Endothelial cell of umbilical vein (primary cell): ENCODE data around the gene CYFIP2. TPM values are rescaled to one million over a fixed set of nuclear protein-coding genes. Genes with fewer than 3 reads are reported as not detected.

Experiments used
- BruUV-seq: library from RNA; stranded (reverse); fragments of 400-500 nt; replicated peaks from 2 replicates; lab custom pipeline; 2021; lab: Mats Ljungman, UMichigan
- CTCF ChIA-PET: fragments of 300-600, 350-600 bp; sonication (Branson Sonifier 250); formaldehyde crosslinking; loops from one replicate; lab custom pipeline; 2021; ENCODE audit warnings: antibody characterized with exemption, inconsistent platforms; lab: Charles Lee
- POLR2A ChIA-PET: fragments of 300-600, 350-600 bp; sonication (Branson Sonifier 250); formaldehyde crosslinking; loops from one replicate; lab custom pipeline; 2021; ENCODE audit warnings: antibody characterized with exemption, inconsistent platforms; lab: Charles Lee
- DNase-seq: peaks from one replicate; pipeline ENCODE4 v3.0.0-alpha.2; 2011; ENCODE audit warnings: low read depth, low spot score
- FAIRE-seq: peaks from 2 replicates; lab custom pipeline; 2011; peaks lifted over from hg19 to GRCh38; lab: Jason Lieb, UNC
- H2AFZ ChIP-seq: 2 replicates; pipeline ENCODE4 v1.6.0; 2012; ENCODE audit warnings: low read depth, low read length, control low read depth, inconsistent platforms
- H3K27ac ChIP-seq: 2 replicates; pipeline ENCODE4 v1.5.1; 2011; ENCODE audit warnings: low read depth, mild to moderate bottlenecking, control low read depth, low read length, moderate library complexity; ENCODE audit not compliant: insufficient read depth
- H3K27me3 ChIP-seq, 2 experiments: 2 replicates each; pipeline versions ENCODE4 v1.6.0 to v1.6.1; 2011; ENCODE audit warnings: low read length in 2 of 2, mixed read lengths in 1 of 2; ENCODE audit not compliant: control insufficient read depth in 2 of 2, insufficient read depth in 2 of 2
- H3K36me3 ChIP-seq, 2 experiments: 2 replicates in 1 of 2; 3 replicates in 1 of 2; pipeline ENCODE4 v1.5.1; 2011; ENCODE audit warnings: low read length in 2 of 2, mild to moderate bottlenecking in 1 of 2, moderate library complexity in 1 of 2; ENCODE audit not compliant: control insufficient read depth in 2 of 2, insufficient read depth in 2 of 2; ENCODE audit errors: extremely low read depth in 1 of 2
- H3K4me1 ChIP-seq: 3 replicates; pipeline ENCODE4 v1.5.1; 2011; ENCODE audit warnings: mild to moderate bottlenecking, low read length; ENCODE audit not compliant: control insufficient read depth, insufficient read depth; ENCODE audit errors: extremely low read depth
- H3K4me2 ChIP-seq: 2 replicates; pipeline ENCODE4 v1.6.1; 2011; ENCODE audit warnings: low read length, control low read depth, mixed read lengths; ENCODE audit not compliant: insufficient read depth
- H3K4me3 ChIP-seq, 3 experiments: fragments of 200-600 bp in 1 of 3; sonication (generic), shearing (Covaris generic) in 1 of 3; replicated peaks in 1 of 3; 2 replicates each; pipeline ENCODE4 v1.5.1; 2011 to 2016; ENCODE audit warnings: control low read depth in 3 of 3, low read length in 3 of 3, mild to moderate bottlenecking in 2 of 3, inconsistent platforms in 1 of 3, low read depth in 1 of 3, moderate library complexity in 1 of 3; ENCODE audit not compliant: insufficient read depth in 1 of 3
- H3K79me2 ChIP-seq: 2 replicates; pipeline ENCODE4 v1.6.0; 2012; ENCODE audit warnings: low read length, inconsistent platforms; ENCODE audit not compliant: control insufficient read depth, insufficient read depth
- H3K9ac ChIP-seq: replicated peaks from 2 replicates; pipeline ENCODE3; 2011; ENCODE audit warnings: low read length, control low read depth; ENCODE audit not compliant: insufficient read depth; ENCODE audit errors: extremely low read depth
- H3K9me1 ChIP-seq: replicated peaks from 3 replicates; pipeline ENCODE4 v1.6.0; 2011; ENCODE audit warnings: mild to moderate bottlenecking, low read length; ENCODE audit not compliant: control insufficient read depth, insufficient read depth; ENCODE audit errors: extremely low read depth
- H3K9me3 ChIP-seq: replicated peaks from 2 replicates; pipeline ENCODE4 v1.5.1; 2012; ENCODE audit warnings: low read length, inconsistent platforms; ENCODE audit not compliant: control insufficient read depth, insufficient read depth
- H4K20me1 ChIP-seq: replicated peaks from 2 replicates; pipeline ENCODE3; 2011; ENCODE audit warnings: mild to moderate bottlenecking, low read length; ENCODE audit not compliant: control insufficient read depth, insufficient read depth; ENCODE audit errors: extremely low read depth
- EZH2 ChIP-seq: IDR thresholded peaks from 2 replicates; pipeline ENCODE4 v1.6.1; 2012; ENCODE audit warnings: borderline replicate concordance, low read depth, mild to moderate bottlenecking, moderate library complexity, low read length, inconsistent platforms; ENCODE audit not compliant: severe bottlenecking
- FOS ChIP-seq: IDR thresholded peaks from 2 replicates; pipeline ENCODE4 v1.6.1; 2011; ENCODE audit warnings: mild to moderate bottlenecking, low read length, moderate library complexity, borderline replicate concordance; ENCODE audit not compliant: insufficient read depth
- GATA2 ChIP-seq: IDR thresholded peaks from 2 replicates; pipeline ENCODE4 v1.7.0; 2011; ENCODE audit warnings: low read depth, mild to moderate bottlenecking, moderate library complexity, mixed read lengths, low read length; ENCODE audit not compliant: insufficient read length, insufficient read depth
- JUN ChIP-seq: IDR thresholded peaks from 2 replicates; pipeline ENCODE4 v1.6.1; 2011; ENCODE audit warnings: borderline replicate concordance, low read depth; ENCODE audit not compliant: insufficient read length, insufficient read depth
- MYC ChIP-seq: IDR thresholded peaks from one replicate; pipeline ENCODE4 v1.6.1; 2011; ENCODE audit warnings: mild to moderate bottlenecking, low read depth, low read length
- POLR2A ChIP-seq: IDR thresholded peaks from 2 replicates; pipeline ENCODE4 v1.6.1; 2012; ENCODE audit warnings: low read depth, mild to moderate bottlenecking, control low read depth, low read length
- dilution Hi-C: fragments of 300-500 bp; cut with MboI; formaldehyde crosslinking; loops from one replicate; pipeline ENCODE4 v1.15.0; 2019; ENCODE audit warnings: low sequenced_read_pairs; ENCODE audit not compliant: extremely low pct_ligation_motif_present
- intact Hi-C: fragments of 100-400 bp; cut with micrococcal nuclease; formaldehyde crosslinking; loops from one replicate; pipeline ENCODE4 v1.10.0; 2022
- polyA plus RNA-seq, 4 experiments: library from polyadenylated mRNA; depleted of rRNA in 3 of 4; stranded (reverse) in 3 of 4; unstranded in 1 of 4; fragments of >200 nt; gene quantifications; 2 replicates each; pipeline versions ENCODE4 v1.2.1 to v1.2.3, GENCODE V29; 2011 to 2012; ENCODE audit warnings: missing spikeins in 1 of 4
- total RNA-seq: library from RNA; stranded (reverse); gene quantifications from 2 replicates; pipeline ENCODE4 v1.2.3, GENCODE V29; 2021
- TF ChIP-seq, protein P1 (sequence below), 2 donors: IDR thresholded peaks; 1 replicate in 1 of 2; 2 replicates in 1 of 2; pipeline ENCODE4 v1.5.1; 2011; ENCODE audit warnings: low read length in 2 of 2, mild to moderate bottlenecking in 2 of 2, moderate library complexity in 2 of 2, control low read depth in 1 of 2, inconsistent platforms in 1 of 2, low read depth in 1 of 2; ENCODE audit not compliant: insufficient read depth in 1 of 2; ENCODE audit errors: extremely low read depth in 1 of 2

The CYFIP2 gene
- total and polyA plus RNA-seq, 2 donors (not counting 3 experiments of a cell fraction or from before 2014, with no cell fraction given): 9.2 to 22.4 TPM

GRCh38 chr5:157217289-157218024 is 48.5 kb upstream of the CYFIP2 start:
- Histone ChIP-seq H3K4me1 (no peaks in the 10 kb centered on the region), H4K20me1 (no peaks in the 10 kb centered on the region), H3K4me2 (no peak overlapping the region), H3K9ac (no peak overlapping the region), H3K9me3 (no peaks in the 10 kb centered on the region), H2AFZ (no peak overlapping the region), H3K27ac (no peak overlapping the region), H3K27me3 (no peaks in the 10 kb centered on the region), H3K4me3 (no peak overlapping the region), H3K36me3 (no peaks in the 10 kb centered on the region), H3K9me1 (no peaks in the 10 kb centered on the region), H3K79me2 (no peaks in the 10 kb centered on the region)
- ChIA-PET CTCF (no interaction called here), POLR2A (no interaction called here)
- BruUV-seq: no TSS peak
- intact Hi-C loops: no loop called here
- no peak for DNase-seq
- dilution Hi-C loops: no loop called here
- TF ChIP-seq POLR2A (no peak), FOS (no peak), GATA2 (no peak), MYC (no peak), EZH2 (no peak), JUN (no peak)
- TF ChIP-seq, protein P1, sequence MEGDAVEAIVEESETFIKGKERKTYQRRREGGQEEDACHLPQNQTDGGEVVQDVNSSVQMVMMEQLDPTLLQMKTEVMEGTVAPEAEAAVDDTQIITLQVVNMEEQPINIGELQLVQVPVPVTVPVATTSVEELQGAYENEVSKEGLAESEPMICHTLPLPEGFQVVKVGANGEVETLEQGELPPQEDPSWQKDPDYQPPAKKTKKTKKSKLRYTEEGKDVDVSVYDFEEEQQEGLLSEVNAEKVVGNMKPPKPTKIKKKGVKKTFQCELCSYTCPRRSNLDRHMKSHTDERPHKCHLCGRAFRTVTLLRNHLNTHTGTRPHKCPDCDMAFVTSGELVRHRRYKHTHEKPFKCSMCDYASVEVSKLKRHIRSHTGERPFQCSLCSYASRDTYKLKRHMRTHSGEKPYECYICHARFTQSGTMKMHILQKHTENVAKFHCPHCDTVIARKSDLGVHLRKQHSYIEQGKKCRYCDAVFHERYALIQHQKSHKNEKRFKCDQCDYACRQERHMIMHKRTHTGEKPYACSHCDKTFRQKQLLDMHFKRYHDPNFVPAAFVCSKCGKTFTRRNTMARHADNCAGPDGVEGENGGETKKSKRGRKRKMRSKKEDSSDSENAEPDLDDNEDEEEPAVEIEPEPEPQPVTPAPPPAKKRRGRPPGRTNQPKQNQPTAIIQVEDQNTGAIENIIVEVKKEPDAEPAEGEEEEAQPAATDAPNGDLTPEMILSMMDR (IDR thresholded peaks at IDR 0.05; ENCODE audit: extremely low read depth in 1 of 2, insufficient read depth in 1 of 2, low read depth in 1 of 2, low read length in 2 of 2): no peak
- no peak for FAIRE-seq
